HepG2 (cell line): ENCODE results near the gene PTPN3. TPM values are rescaled to one million over a fixed set of nuclear protein-coding genes. Genes with fewer than 3 reads are reported as not detected.

ENCODE experiments used
- DNMT3B ChIP-seq: conservative IDR thresholded peaks from 2 replicates; pipeline ENCODE4 v1.6.1; 2016; ENCODE audit warnings: missing biosample characterization, control low read depth
- FLYWCH1 ChIP-seq: sonication (generic); formaldehyde crosslinking; IDR thresholded peaks from 2 replicates; pipeline ENCODE4 v1.8.1; 2023; ENCODE audit warnings: mild to moderate bottlenecking, missing genetic modification reagents
- HIVEP1 ChIP-seq: sonication (generic); formaldehyde crosslinking; IDR thresholded peaks from 2 replicates; pipeline ENCODE4 v1.4.0; 2020; ENCODE audit warnings: mild to moderate bottlenecking, missing genetic modification reagents
- ISX ChIP-seq: sonication (generic); formaldehyde crosslinking; conservative IDR thresholded peaks from 2 replicates; pipeline ENCODE4 v1.5.0; 2020; ENCODE audit warnings: missing genetic modification reagents
- NFIC ChIP-seq: IDR thresholded peaks from 2 replicates; pipeline ENCODE4 v1.6.1; 2012; ENCODE audit warnings: mild to moderate bottlenecking, low read length, inconsistent platforms
- REL ChIP-seq: sonication (generic); formaldehyde crosslinking; conservative IDR thresholded peaks from 2 replicates; pipeline ENCODE4 v1.8.0; 2022; ENCODE audit warnings: mild to moderate bottlenecking, missing genetic modification reagents, moderate library complexity
- SNAI1 ChIP-seq: sonication (generic); formaldehyde crosslinking; IDR thresholded peaks from 2 replicates; pipeline ENCODE4 v1.5.0; 2020; ENCODE audit warnings: mild to moderate bottlenecking, missing genetic modification reagents, borderline replicate concordance
- SRSF1 ChIP-seq: fragments of 200-400 bp; formaldehyde crosslinking; optimal IDR thresholded peaks from 2 replicates; pipeline ENCODE3; 2017; ENCODE audit warnings: mild to moderate bottlenecking, low read depth, low read length, moderate library complexity
- SRSF9 ChIP-seq: fragments of 200-400 bp; formaldehyde crosslinking; IDR thresholded peaks from 2 replicates; pipeline ENCODE4 v1.6.1; 2018; ENCODE audit warnings: borderline replicate concordance, mild to moderate bottlenecking, low read depth, low read length; ENCODE audit not compliant: insufficient read depth, poor library complexity, severe bottlenecking
- SRY ChIP-seq: sonication (generic); formaldehyde crosslinking; IDR thresholded peaks from 2 replicates; pipeline ENCODE4 v1.8.0; 2022; ENCODE audit warnings: mild to moderate bottlenecking, missing genetic modification reagents
- TAF1 ChIP-seq: sonication (generic); formaldehyde crosslinking; IDR thresholded peaks from 2 replicates; pipeline ENCODE4 v1.4.0; 2020; ENCODE audit warnings: missing genetic modification reagents
- TARDBP ChIP-seq: sonication (generic); formaldehyde crosslinking; IDR thresholded peaks from 2 replicates; pipeline ENCODE4 v1.8.0; 2022; ENCODE audit warnings: mild to moderate bottlenecking, missing genetic modification reagents
- TBX2 ChIP-seq: sonication (generic); formaldehyde crosslinking; IDR thresholded peaks from 2 replicates; pipeline ENCODE4 v1.5.0; 2020; ENCODE audit warnings: missing genetic modification reagents, mild to moderate bottlenecking, borderline replicate concordance
- TOPORS ChIP-seq: sonication (generic); formaldehyde crosslinking; IDR thresholded peaks from 2 replicates; pipeline ENCODE4 v1.8.0; 2023; ENCODE audit warnings: mild to moderate bottlenecking, missing genetic modification reagents
- TSC22D2 ChIP-seq: sonication (generic); formaldehyde crosslinking; IDR thresholded peaks from 2 replicates; pipeline ENCODE4 v1.5.1; 2020; ENCODE audit warnings: missing genetic modification reagents, mild to moderate bottlenecking, borderline replicate concordance
- U2AF2 ChIP-seq: fragments of 200-400 bp; formaldehyde crosslinking; IDR thresholded peaks from 2 replicates; pipeline ENCODE4 v1.6.1; 2017; ENCODE audit warnings: low read depth, mild to moderate bottlenecking, low read length
- ZBTB1 ChIP-seq: sonication (generic); formaldehyde crosslinking; IDR thresholded peaks from 2 replicates; pipeline ENCODE4 v1.4.0; 2020; ENCODE audit warnings: missing genetic modification reagents, borderline replicate concordance
- ZBTB7B ChIP-seq: sonication (generic); formaldehyde crosslinking; IDR thresholded peaks from 2 replicates; pipeline ENCODE4 v1.4.0; 2020; ENCODE audit warnings: missing genetic modification reagents
- ZMYM2 ChIP-seq: sonication (generic); formaldehyde crosslinking; IDR thresholded peaks from 2 replicates; pipeline ENCODE4 v1.8.0; 2022; ENCODE audit warnings: mild to moderate bottlenecking, missing genetic modification reagents
- ZNF549 ChIP-seq: sonication (generic); formaldehyde crosslinking; IDR thresholded peaks from 2 replicates; pipeline ENCODE4 v1.5.0; 2020; ENCODE audit warnings: missing genetic modification reagents
- ZNF776 ChIP-seq: sonication (generic); formaldehyde crosslinking; IDR thresholded peaks from 2 replicates; pipeline ENCODE4 v1.4.0; 2020; ENCODE audit warnings: mild to moderate bottlenecking, missing genetic modification reagents
- polyA plus RNA-seq, 8 experiments: library from polyadenylated mRNA; depleted of rRNA in 3 of 8; stranded (reverse) in 7 of 8; unstranded in 1 of 8; fragments of >200 nt; fragmentation: Illumina TruSeq in 4 of 8; extraction: Trizol in 4 of 8; gene quantifications; 2 replicates each; pipeline versions ENCODE4 v1.2.1 to v1.2.3, GENCODE V29; 2011 to 2016; ENCODE audit warnings: low read depth in 4 of 8, missing spikeins in 1 of 8, mixed read lengths in 1 of 8; ENCODE audit not compliant: insufficient read depth in 1 of 8
- total RNA-seq, 5 experiments: library from RNA; depleted of rRNA; stranded (reverse); fragments of >200 nt; fragmentation: Illumina TruSeq; extraction: Trizol; gene quantifications; 2 replicates each; pipeline ENCODE4 v1.2.3, GENCODE V29; 2016; ENCODE audit warnings: low read depth in 1 of 5
- TF ChIP-seq, protein P1 (sequence below): sonication (generic); formaldehyde crosslinking; IDR thresholded peaks from 2 replicates; pipeline ENCODE4 v1.5.1; 2020; ENCODE audit warnings: mild to moderate bottlenecking, missing genetic modification reagents, moderate library complexity
- TF ChIP-seq, protein P2 (sequence below): IDR thresholded peaks from 2 replicates; pipeline ENCODE4 v1.6.1; 2016; ENCODE audit warnings: mild to moderate bottlenecking, missing biosample characterization, missing genetic modification reagents
- TF ChIP-seq, protein P3 (sequence below), 2 experiments: sonication (generic) in 1 of 2; formaldehyde crosslinking in 1 of 2; IDR thresholded peaks; 2 replicates each; pipeline versions ENCODE4 v1.4.0 to v1.6.1; 2018 to 2020; ENCODE audit warnings: missing genetic modification reagents in 2 of 2, borderline replicate concordance in 1 of 2, low read depth in 1 of 2, mild to moderate bottlenecking in 1 of 2, missing biosample characterization in 1 of 2

Gene PTPN3
- total and polyA plus RNA-seq, 2 of the 13 experiments (the other 11 are each of a cell fraction or from before 2014, with no cell fraction given) = 5.6 to 20.5 TPM

DNA sequence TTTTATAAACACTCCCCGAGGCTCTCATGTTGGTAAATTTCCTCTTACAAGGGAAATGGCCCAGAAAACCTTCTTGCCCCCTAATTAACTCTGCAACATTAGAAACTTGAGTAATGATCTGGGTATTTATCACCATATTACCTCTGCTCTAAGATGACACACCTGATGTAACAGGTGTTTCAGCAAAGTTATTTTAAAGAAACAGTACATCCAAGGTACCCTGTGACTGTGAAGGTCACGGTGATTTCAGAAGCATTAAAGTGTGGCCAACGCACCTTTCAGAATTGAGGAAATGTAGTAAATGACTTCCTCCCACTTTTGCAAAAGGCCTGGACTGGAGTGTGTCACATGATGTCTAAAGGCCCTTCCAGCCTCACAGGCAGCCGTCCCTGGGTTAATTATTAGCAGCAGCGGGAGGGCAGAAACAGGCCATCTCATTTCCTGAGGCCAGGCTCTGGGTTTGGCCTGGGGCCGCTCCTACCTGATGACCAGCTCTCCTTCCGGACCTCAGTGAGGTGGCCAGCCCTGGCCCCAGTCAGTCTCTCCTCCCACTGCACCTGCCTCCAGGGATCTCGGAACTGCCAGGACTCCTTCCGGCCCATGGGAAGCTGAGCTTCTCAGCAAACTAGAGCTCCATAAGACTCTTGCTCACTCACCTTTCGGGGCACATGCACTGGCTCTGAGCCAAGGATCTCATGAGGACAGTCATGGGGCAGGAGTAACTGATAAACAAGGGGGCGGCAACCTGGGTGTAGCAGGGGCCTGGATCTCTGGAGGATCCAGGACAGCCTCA, 20.7 kb downstream of the PTPN3 start (continued):
- TF ChIP-seq TSC22D2 (CRISPR knock-in tag) (no peak; the same call in 1 of the 2 replicates), SRSF9 (no peak), ZMYM2 (CRISPR knock-in tag) (0 out of 2 replicates have a peak, but pooled peaks have one; percentile 27), ISX (CRISPR knock-in tag) (no peak; the same call in 1 of the 2 replicates), TOPORS (no peak), SRY (CRISPR knock-in tag) (no peak), NFIC (no peak), ZNF549 (CRISPR knock-in tag) (no peak), SNAI1 (no peak), HIVEP1 (CRISPR knock-in tag) (no peak), TARDBP (CRISPR knock-in tag) (peak; percentile 43; the same call in 1 of the 2 replicates), ZBTB1 (CRISPR knock-in tag) (no peak), TAF1 (CRISPR knock-in tag) (peak; percentile 82), U2AF2 (no peak), REL (no peak), DNMT3B (no peak), FLYWCH1 (CRISPR knock-in tag) (peak; percentile 43; the same call in 1 of the 2 replicates), SRSF1 (no peak), TBX2 (CRISPR knock-in tag) (peak; percentile 74), ZNF776 (CRISPR knock-in tag) (no peak), ZBTB7B (CRISPR knock-in tag) (no peak)
- TF ChIP-seq, protein P1, sequence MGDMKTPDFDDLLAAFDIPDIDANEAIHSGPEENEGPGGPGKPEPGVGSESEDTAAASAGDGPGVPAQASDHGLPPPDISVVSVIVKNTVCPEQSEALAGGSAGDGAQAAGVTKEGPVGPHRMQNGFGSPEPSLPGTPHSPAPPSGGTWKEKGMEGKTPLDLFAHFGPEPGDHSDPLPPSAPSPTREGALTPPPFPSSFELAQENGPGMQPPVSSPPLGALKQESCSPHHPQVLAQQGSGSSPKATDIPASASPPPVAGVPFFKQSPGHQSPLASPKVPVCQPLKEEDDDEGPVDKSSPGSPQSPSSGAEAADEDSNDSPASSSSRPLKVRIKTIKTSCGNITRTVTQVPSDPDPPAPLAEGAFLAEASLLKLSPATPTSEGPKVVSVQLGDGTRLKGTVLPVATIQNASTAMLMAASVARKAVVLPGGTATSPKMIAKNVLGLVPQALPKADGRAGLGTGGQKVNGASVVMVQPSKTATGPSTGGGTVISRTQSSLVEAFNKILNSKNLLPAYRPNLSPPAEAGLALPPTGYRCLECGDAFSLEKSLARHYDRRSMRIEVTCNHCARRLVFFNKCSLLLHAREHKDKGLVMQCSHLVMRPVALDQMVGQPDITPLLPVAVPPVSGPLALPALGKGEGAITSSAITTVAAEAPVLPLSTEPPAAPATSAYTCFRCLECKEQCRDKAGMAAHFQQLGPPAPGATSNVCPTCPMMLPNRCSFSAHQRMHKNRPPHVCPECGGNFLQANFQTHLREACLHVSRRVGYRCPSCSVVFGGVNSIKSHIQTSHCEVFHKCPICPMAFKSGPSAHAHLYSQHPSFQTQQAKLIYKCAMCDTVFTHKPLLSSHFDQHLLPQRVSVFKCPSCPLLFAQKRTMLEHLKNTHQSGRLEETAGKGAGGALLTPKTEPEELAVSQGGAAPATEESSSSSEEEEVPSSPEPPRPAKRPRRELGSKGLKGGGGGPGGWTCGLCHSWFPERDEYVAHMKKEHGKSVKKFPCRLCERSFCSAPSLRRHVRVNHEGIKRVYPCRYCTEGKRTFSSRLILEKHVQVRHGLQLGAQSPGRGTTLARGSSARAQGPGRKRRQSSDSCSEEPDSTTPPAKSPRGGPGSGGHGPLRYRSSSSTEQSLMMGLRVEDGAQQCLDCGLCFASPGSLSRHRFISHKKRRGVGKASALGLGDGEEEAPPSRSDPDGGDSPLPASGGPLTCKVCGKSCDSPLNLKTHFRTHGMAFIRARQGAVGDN (CRISPR knock-in tag) = peak; percentile 98
- TF ChIP-seq, protein P2, sequence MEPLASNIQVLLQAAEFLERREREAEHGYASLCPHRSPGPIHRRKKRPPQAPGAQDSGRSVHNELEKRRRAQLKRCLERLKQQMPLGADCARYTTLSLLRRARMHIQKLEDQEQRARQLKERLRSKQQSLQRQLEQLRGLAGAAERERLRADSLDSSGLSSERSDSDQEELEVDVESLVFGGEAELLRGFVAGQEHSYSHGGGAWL (CRISPR knock-in tag) = no peak
- TF ChIP-seq, protein P3, sequence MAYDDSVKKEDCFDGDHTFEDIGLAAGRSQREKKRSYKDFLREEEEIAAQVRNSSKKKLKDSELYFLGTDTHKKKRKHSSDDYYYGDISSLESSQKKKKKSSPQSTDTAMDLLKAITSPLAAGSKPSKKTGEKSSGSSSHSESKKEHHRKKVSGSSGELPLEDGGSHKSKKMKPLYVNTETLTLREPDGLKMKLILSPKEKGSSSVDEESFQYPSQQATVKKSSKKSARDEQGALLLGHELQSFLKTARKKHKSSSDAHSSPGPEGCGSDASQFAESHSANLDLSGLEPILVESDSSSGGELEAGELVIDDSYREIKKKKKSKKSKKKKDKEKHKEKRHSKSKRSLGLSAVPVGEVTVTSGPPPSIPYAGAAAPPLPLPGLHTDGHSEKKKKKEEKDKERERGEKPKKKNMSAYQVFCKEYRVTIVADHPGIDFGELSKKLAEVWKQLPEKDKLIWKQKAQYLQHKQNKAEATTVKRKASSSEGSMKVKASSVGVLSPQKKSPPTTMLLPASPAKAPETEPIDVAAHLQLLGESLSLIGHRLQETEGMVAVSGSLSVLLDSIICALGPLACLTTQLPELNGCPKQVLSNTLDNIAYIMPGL (CRISPR knock-in tag; IDR thresholded peaks at IDR 0.05; ENCODE audit: borderline replicate concordance in 1 of 2, low read depth in 1 of 2) = peak in 1 of 2 experiments; percentile 46; a peak in 2 of 4 replicates
